Measurements from ENCODE around the gene ROR1. TPM values are rescaled to one million over a fixed set of nuclear protein-coding genes. Genes with fewer than 3 reads are reported as not detected.
A peak's percentile ranks its signal among the peaks of the same experiment; 100 is the strongest.

ROR1 gene
- total and polyA plus RNA-seq, 2 experiments from 2014 or later: 27.6 to 47.8 TPM

DNA sequence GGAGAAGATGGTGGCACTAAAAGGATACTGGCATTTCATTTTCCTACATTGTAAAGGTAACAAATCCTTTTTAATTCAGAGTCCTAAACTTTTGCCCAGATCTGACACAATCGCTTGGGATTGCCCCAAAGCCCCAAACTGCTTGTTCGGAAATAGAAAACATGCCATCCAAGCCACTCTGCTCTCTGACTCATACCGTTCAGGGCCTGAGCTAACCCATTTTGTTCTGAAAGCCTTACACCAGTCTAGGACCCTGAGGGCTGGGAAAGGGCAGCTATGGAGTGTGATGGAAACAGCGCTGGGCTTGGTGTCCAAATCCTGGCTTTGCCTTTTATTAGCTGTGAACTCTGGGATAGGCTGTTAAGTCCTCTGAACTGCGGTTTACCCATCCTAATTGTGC is 270.2 kb downstream of the ROR1 start:
- Histone ChIP-seq H3K9me3 (ENCODE audit: low read depth) (no peaks in the 10 kb centered on the region), H3K36me3 (no peaks in the 10 kb centered on the region), H3K4me3 (no peak overlapping the region), H3K4me1 (ENCODE audit: low read depth) (peaks cover 26% of the 10 kb centered on the region), H3K27ac (no peak overlapping the region), H3K27me3 (no peaks in the 10 kb centered on the region)
- TF ChIP-seq, protein P1, sequence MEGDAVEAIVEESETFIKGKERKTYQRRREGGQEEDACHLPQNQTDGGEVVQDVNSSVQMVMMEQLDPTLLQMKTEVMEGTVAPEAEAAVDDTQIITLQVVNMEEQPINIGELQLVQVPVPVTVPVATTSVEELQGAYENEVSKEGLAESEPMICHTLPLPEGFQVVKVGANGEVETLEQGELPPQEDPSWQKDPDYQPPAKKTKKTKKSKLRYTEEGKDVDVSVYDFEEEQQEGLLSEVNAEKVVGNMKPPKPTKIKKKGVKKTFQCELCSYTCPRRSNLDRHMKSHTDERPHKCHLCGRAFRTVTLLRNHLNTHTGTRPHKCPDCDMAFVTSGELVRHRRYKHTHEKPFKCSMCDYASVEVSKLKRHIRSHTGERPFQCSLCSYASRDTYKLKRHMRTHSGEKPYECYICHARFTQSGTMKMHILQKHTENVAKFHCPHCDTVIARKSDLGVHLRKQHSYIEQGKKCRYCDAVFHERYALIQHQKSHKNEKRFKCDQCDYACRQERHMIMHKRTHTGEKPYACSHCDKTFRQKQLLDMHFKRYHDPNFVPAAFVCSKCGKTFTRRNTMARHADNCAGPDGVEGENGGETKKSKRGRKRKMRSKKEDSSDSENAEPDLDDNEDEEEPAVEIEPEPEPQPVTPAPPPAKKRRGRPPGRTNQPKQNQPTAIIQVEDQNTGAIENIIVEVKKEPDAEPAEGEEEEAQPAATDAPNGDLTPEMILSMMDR (IDR thresholded peaks at IDR 0.05; ENCODE audit: low read depth, low read length): no peak
- peak in 1 of 2 donors; percentile 64 for DNase-seq (ENCODE audit: low read depth in 1 of 2, low spot score in 1 of 2)

DNA sequence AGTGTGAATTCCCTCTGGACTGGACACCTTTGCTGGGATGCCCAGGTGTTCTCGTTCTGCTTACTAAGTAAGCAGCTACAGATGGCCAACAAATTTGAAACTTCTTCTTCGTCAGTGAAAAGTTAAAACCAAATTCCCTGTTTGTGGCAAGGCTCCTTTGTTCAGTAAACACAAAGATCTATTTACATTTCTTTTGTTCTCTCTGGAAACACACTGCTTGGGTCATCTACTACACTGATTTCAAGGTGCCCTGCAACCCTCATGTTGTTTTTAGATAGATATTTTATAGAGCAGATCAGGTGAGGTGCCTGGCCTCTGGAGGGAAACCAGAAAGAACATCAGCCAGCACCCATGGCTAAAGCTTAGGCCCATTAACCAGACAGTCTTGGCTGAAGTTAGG is 272.4 kb downstream of the ROR1 start:
- TF ChIP-seq, protein P1 (IDR thresholded peaks at IDR 0.05; ENCODE audit: low read depth, low read length): no peak
- peaks cover 24% of the 10 kb centered on the region for H3K4me1 ChIP-seq (ENCODE audit: low read depth)
- H3K27ac ChIP-seq: no peak overlapping the region
- no peaks in the 10 kb centered on the region for H3K27me3 ChIP-seq
- no peaks in the 10 kb centered on the region for H3K36me3 ChIP-seq
- H3K9me3 ChIP-seq (ENCODE audit: low read depth): no peaks in the 10 kb centered on the region
- no peak overlapping the region for H3K4me3 ChIP-seq
- DNase-seq (ENCODE audit: low read depth in 1 of 2, low spot score in 1 of 2): no peak

DNA sequence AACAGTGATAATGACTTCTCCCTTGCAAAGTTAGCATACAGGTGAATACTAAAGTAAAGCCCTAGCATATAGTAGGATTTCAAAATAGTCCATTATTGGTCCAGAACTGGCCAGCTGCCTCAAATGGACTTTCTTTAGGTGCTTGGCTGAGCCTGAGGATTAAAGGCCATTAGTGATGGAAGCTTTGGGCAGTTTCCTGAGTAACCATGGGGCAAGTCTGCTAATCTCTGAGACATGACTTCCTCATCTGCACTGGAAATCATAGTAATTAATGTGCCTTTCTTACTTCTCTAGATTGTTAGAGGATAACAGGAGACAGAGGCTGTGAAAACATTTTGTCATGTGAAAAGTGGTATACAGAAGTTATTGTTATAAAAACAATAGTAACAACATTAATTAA is 273.1 kb downstream of the ROR1 start:
- Histone ChIP-seq H3K4me1 (ENCODE audit: low read depth) (peaks cover 26% of the 10 kb centered on the region), H3K27ac (no peak overlapping the region), H3K27me3 (no peaks in the 10 kb centered on the region), H3K4me3 (no peak overlapping the region), H3K9me3 (ENCODE audit: low read depth) (no peaks in the 10 kb centered on the region), H3K36me3 (no peaks in the 10 kb centered on the region)
- TF ChIP-seq, protein P1 (IDR thresholded peaks at IDR 0.05; ENCODE audit: low read depth, low read length): no peak
- no peak for DNase-seq (ENCODE audit: low read depth in 1 of 2, low spot score in 1 of 2)

DNA sequence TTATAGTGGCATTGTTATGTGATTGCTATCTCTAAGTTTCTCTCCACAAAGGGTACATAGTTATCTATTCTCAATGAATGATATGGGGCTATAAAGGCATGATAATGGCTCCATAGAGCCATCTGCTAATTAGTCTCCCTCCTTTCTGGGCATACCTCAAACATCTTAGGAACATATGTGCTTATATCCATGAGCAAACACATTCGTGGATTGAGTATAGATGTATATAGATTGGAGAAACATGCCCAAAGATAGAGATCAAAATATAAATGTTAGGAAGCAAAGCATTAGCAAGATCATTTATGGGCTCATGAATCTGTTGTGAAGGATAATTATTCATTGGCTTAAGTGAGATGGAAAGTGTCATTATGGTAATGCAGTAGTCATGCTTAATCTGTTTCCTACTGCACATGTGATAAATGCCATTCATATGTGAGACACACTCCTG is 273.8 kb downstream of the ROR1 start:
- Histone ChIP-seq H3K27ac (no peak overlapping the region), H3K4me3 (no peak overlapping the region), H3K9me3 (ENCODE audit: low read depth) (no peaks in the 10 kb centered on the region), H3K27me3 (no peaks in the 10 kb centered on the region), H3K36me3 (no peaks in the 10 kb centered on the region), H3K4me1 (ENCODE audit: low read depth) (peaks cover 26% of the 10 kb centered on the region)
- DNase-seq (ENCODE audit: low read depth in 1 of 2, low spot score in 1 of 2): no peak
- TF ChIP-seq, protein P1 (IDR thresholded peaks at IDR 0.05; ENCODE audit: low read depth, low read length): no peak

DNA sequence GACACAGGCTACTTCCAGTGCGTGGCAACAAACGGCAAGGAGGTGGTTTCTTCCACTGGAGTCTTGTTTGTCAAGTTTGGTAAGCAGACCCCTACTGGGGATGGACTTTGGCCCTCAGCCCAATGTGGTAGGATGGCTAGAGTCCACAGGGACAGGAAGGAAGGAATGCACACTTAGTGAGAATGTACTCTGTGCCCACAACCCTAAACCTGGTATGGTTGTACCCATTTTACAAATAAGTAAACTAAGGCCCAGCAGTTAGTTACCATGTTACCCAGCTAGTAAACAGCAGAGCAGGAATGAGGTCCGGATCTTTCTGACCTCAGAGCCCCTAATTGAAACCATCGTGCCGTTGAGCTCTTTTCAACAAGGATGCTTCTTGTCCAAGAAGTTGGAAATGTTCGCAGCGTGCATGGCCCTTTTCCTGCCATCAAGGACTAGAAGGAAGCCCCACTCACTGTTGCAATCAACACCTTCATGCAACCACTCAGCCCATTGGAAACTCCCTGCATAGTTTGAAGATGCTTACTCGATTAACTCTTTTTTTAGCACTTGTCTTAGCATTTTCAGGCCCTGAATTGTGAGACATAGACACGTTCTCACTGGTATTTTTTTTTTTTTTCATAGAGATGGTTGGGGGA is 276.2 kb downstream of the ROR1 start:
- Histone ChIP-seq H3K9me3 (ENCODE audit: low read depth) (no peaks in the 10 kb centered on the region), H3K4me3 (no peak overlapping the region), H3K27ac (peak overlapping the region; percentile 23), H3K4me1 (ENCODE audit: low read depth) (peaks cover 27% of the 10 kb centered on the region), H3K36me3 (no peaks in the 10 kb centered on the region), H3K27me3 (no peaks in the 10 kb centered on the region)
- DNase-seq (ENCODE audit: low read depth in 1 of 2, low spot score in 1 of 2): peak in 1 of 2 donors; percentile 19
- TF ChIP-seq, protein P1 (IDR thresholded peaks at IDR 0.05; ENCODE audit: low read depth, low read length): no peak
